HCT116 (cell line): Measurements from ENCODE around the gene SND1.

Source experiments
- CEBPB ChIP-seq: IDR thresholded peaks from 2 replicates; pipeline ENCODE4 v1.6.1; 2012; ENCODE audit warnings: low read depth
- EZH2 ChIP-seq: fragments of 200-600 bp; sonication (generic); IDR thresholded peaks from 2 replicates; pipeline ENCODE4 v1.6.1; 2017; ENCODE audit warnings: antibody characterized with exemption, mixed run types
- FOSL1 ChIP-seq: IDR thresholded peaks from 2 replicates; pipeline ENCODE4 v1.6.1; 2012; ENCODE audit warnings: low read depth
- POLR2A ChIP-seq: IDR thresholded peaks from 2 replicates; pipeline ENCODE4 v1.7.0; 2011; ENCODE audit warnings: borderline replicate concordance; ENCODE audit not compliant: insufficient read depth, insufficient read length; ENCODE audit errors: extremely low read depth
- POLR2AphosphoS5 ChIP-seq: IDR thresholded peaks from 2 replicates; pipeline ENCODE4 v1.6.1; 2011; ENCODE audit warnings: mild to moderate bottlenecking, low read depth, low read length, moderate library complexity
- SP1 ChIP-seq: IDR thresholded peaks from 2 replicates; pipeline ENCODE4 v1.6.1; 2012; ENCODE audit warnings: low read depth
- YY1 ChIP-seq: IDR thresholded peaks from 2 replicates; pipeline ENCODE4 v1.6.1; 2011; ENCODE audit warnings: low read length, low read depth, moderate library complexity, mild to moderate bottlenecking; ENCODE audit not compliant: insufficient replicate concordance; ENCODE audit errors: extremely low read depth
- TF ChIP-seq, protein P1 (sequence below), 3 experiments: fragments of 200-600 bp in 1 of 3; sonication (generic) in 1 of 3; IDR thresholded peaks in 2 of 3; conservative IDR thresholded peaks in 1 of 3; 2 replicates each; pipeline ENCODE4 v1.5.1; 2012 to 2017; ENCODE audit warnings: low read depth in 2 of 3, low read length in 2 of 3, antibody characterized with exemption in 1 of 3, borderline replicate concordance in 1 of 3, control low read depth in 1 of 3, mild to moderate bottlenecking in 1 of 3, mixed read lengths in 1 of 3, mixed run types in 1 of 3, moderate library complexity in 1 of 3; ENCODE audit not compliant: insufficient read depth in 1 of 3

DNA sequence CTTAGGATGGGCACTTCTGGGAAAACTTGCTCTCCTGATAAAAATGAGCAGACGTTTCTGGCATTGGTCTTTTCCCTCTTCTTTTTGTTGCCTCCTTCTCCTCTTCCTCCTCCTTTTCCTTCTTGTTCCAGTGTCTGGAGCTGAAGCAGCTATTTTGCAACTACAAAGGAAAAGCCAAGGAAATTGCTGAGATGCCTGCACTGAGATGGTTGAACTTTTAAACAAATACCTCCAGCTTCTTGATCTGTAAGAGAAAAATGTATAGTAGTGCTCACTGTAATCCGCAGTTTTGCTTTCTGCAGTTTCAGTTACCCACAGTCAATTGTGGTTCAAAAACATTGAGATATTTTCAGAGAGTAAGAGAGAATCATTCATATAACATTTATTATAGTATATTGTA lies 7.5 kb upstream of the SND1 start:
- no peak for TF ChIP-seq YY1
- TF ChIP-seq POLR2A = no peak
- TF ChIP-seq, protein P1, sequence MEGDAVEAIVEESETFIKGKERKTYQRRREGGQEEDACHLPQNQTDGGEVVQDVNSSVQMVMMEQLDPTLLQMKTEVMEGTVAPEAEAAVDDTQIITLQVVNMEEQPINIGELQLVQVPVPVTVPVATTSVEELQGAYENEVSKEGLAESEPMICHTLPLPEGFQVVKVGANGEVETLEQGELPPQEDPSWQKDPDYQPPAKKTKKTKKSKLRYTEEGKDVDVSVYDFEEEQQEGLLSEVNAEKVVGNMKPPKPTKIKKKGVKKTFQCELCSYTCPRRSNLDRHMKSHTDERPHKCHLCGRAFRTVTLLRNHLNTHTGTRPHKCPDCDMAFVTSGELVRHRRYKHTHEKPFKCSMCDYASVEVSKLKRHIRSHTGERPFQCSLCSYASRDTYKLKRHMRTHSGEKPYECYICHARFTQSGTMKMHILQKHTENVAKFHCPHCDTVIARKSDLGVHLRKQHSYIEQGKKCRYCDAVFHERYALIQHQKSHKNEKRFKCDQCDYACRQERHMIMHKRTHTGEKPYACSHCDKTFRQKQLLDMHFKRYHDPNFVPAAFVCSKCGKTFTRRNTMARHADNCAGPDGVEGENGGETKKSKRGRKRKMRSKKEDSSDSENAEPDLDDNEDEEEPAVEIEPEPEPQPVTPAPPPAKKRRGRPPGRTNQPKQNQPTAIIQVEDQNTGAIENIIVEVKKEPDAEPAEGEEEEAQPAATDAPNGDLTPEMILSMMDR (IDR thresholded peaks at IDR 0.05 in 2 of 3, conservative IDR thresholded peaks at IDR 0.05 in 1 of 3; ENCODE audit: borderline replicate concordance in 1 of 3, insufficient read depth in 1 of 3, low read depth in 2 of 3, low read length in 2 of 3) = no peak
- no peak for TF ChIP-seq POLR2AphosphoS5
- TF ChIP-seq EZH2 = no peak
- TF ChIP-seq FOSL1 = no peak
- TF ChIP-seq SP1 = no peak
- no peak for TF ChIP-seq CEBPB
